GM19240 (cell line): Measurements from ENCODE around the gene PRRG2.
"Not testable (repeated sequence)": the region's sequence is repeated elsewhere in the genome, so short reads cannot be mapped to it uniquely, and the experiment has no call there.

Source experiments
- DNase-seq: peaks from one replicate; pipeline ENCODE4 v3.0.0; 2011; ENCODE audit warnings: low spot score; ENCODE audit not compliant: insufficient read length

PRRG2 gene

GRCh38 chr19:49601482-49602038 is 20.4 kb downstream of the PRRG2 start:
- no peak for DNase-seq

GRCh38 chr19:49602806-49603205 is 21.7 kb downstream of the PRRG2 start:
- no peak for DNase-seq

GRCh38 chr19:49605605-49606004 is 24.5 kb downstream of the PRRG2 start:
- DNase-seq = no peak

- no peak for DNase-seq
These were observed 28.5 kb downstream of the PRRG2 start for GRCh38 chr19:49609499-49610092.

GRCh38 chr19:49613374-49613773 is 32.3 kb downstream of the PRRG2 start:
- no peak for DNase-seq

GRCh38 chr19:49614096-49614833 is 33.1 kb downstream of the PRRG2 start:
- no peak for DNase-seq

GRCh38 chr19:49615861-49616260 is 34.7 kb downstream of the PRRG2 start:
- no peak for DNase-seq

GRCh38 chr19:49616532-49616931 is 35.4 kb downstream of the PRRG2 start:
- no peak for DNase-seq

GRCh38 chr19:49616945-49617344 is 35.8 kb downstream of the PRRG2 start:
- no peak for DNase-seq

- DNase-seq = not testable (repeated sequence)
These were observed 36.7 kb downstream of the PRRG2 start for GRCh38 chr19:49617860-49618259.

- no peak for DNase-seq
These were observed 44.1 kb downstream of the PRRG2 start for GRCh38 chr19:49624967-49625910.

GRCh38 chr19:49626226-49626625 is 45.1 kb downstream of the PRRG2 start:
- no peak for DNase-seq

- DNase-seq = no peak
These were observed 48.5 kb downstream of the PRRG2 start for GRCh38 chr19:49629659-49630058.

- DNase-seq = no peak
These were observed 50.0 kb downstream of the PRRG2 start for GRCh38 chr19:49631014-49631588.

- DNase-seq = no peak
These were observed 50.6 kb downstream of the PRRG2 start for GRCh38 chr19:49631610-49632192.

- no peak for DNase-seq
These were observed 51.5 kb downstream of the PRRG2 start for GRCh38 chr19:49632576-49632975.

GRCh38 chr19:49633273-49633672 is 52.2 kb downstream of the PRRG2 start:
- not testable (repeated sequence) for DNase-seq

GRCh38 chr19:49635530-49636232 is 54.6 kb downstream of the PRRG2 start:
- DNase-seq = no peak

- no peak for DNase-seq
These were observed 55.3 kb downstream of the PRRG2 start for GRCh38 chr19:49636233-49636932.
